Chondrocyte (in vitro differentiated cells): ENCODE results near the gene JAG1. TPM values are rescaled to one million over a fixed set of nuclear protein-coding genes. Genes with fewer than 3 reads are reported as not detected.

Experiments used
- DNase-seq: peaks from one replicate; pipeline ENCODE4 v3.0.0; 2021; ENCODE audit warnings: mixed read lengths, low spot score
- H3K27ac Mint-ChIP-seq: one replicate; pipeline ENCODE4 v1.8.0; 2021; ENCODE audit warnings: mild to moderate bottlenecking, moderate library complexity, mixed read lengths; ENCODE audit not compliant: unreplicated experiment
- H3K27me3 Mint-ChIP-seq: 2 replicates; pipeline ENCODE4 v1.8.0; 2021; ENCODE audit warnings: low read depth, mixed read lengths
- H3K36me3 Mint-ChIP-seq: 2 replicates; pipeline ENCODE4 v1.8.0; 2021; ENCODE audit warnings: low read depth, mixed read lengths
- H3K4me1 Mint-ChIP-seq: 2 replicates; pipeline ENCODE4 v1.8.0; 2021; ENCODE audit warnings: low read depth, mild to moderate bottlenecking, mixed read lengths
- H3K4me3 Mint-ChIP-seq: one replicate; pipeline ENCODE4 v1.8.0; 2021; ENCODE audit warnings: mild to moderate bottlenecking, moderate library complexity, mixed read lengths; ENCODE audit not compliant: unreplicated experiment
- H3K9me3 Mint-ChIP-seq: 2 replicates; pipeline ENCODE4 v1.8.0; 2021; ENCODE audit warnings: low read depth, mixed read lengths
- CTCF ChIP-seq: fragments of 200-600 bp; sonication (generic); IDR thresholded peaks from 2 replicates; pipeline ENCODE4 v1.5.0; 2021; ENCODE audit warnings: antibody characterized with exemption, mild to moderate bottlenecking, moderate library complexity
- total RNA-seq: library from RNA; stranded (reverse); gene quantifications from 3 replicates; pipeline ENCODE4 v1.2.1, GENCODE V29; 2021

The JAG1 gene
- total RNA-seq, 1 donor from 2014 or later: 510 TPM

- DNase-seq: no peak
- H3K36me3 Mint-ChIP-seq: peaks cover 69% of the 10 kb centered on the region
- H3K4me1 Mint-ChIP-seq: peaks cover 98% of the 10 kb centered on the region
- H3K4me3 Mint-ChIP-seq: no peak overlapping the region
- no peaks in the 10 kb centered on the region for H3K27me3 Mint-ChIP-seq
- H3K9me3 Mint-ChIP-seq: no peaks in the 10 kb centered on the region
- no peak for TF ChIP-seq CTCF
- peak overlapping the region; percentile 90 for H3K27ac Mint-ChIP-seq
These were observed 24.6 kb downstream of the JAG1 start for GRCh38 chr20:10649080-10649796.

- H3K36me3 Mint-ChIP-seq: peaks cover 69% of the 10 kb centered on the region
- H3K9me3 Mint-ChIP-seq: no peaks in the 10 kb centered on the region
- H3K27me3 Mint-ChIP-seq: no peaks in the 10 kb centered on the region
- no peak for DNase-seq
- H3K4me3 Mint-ChIP-seq: peak overlapping the region; percentile 3
- peaks cover 98% of the 10 kb centered on the region for H3K4me1 Mint-ChIP-seq
- peak; percentile 6 for TF ChIP-seq CTCF
- H3K27ac Mint-ChIP-seq: peak overlapping the region; percentile 90
These were observed 25.1 kb downstream of the JAG1 start for GRCh38 chr20:10648651-10649050.

GRCh38 chr20:10647909-10648308 lies 25.9 kb downstream of the JAG1 start:
- TF ChIP-seq CTCF: no peak
- H3K27ac Mint-ChIP-seq: peak overlapping the region; percentile 90
- no peaks in the 10 kb centered on the region for H3K9me3 Mint-ChIP-seq
- H3K4me1 Mint-ChIP-seq: peaks cover 99% of the 10 kb centered on the region
- no peak for DNase-seq
- H3K27me3 Mint-ChIP-seq: no peaks in the 10 kb centered on the region
- H3K36me3 Mint-ChIP-seq: peaks cover 72% of the 10 kb centered on the region
- H3K4me3 Mint-ChIP-seq: no peak overlapping the region

- Mint-ChIP-seq H3K4me1 (peaks cover 99% of the 10 kb centered on the region), H3K27me3 (no peaks in the 10 kb centered on the region), H3K36me3 (peaks cover 73% of the 10 kb centered on the region), H3K4me3 (no peak overlapping the region), H3K9me3 (no peaks in the 10 kb centered on the region), H3K27ac (peak overlapping the region; percentile 90)
- TF ChIP-seq CTCF: peak; percentile 78
- no peak for DNase-seq
These were observed 26.3 kb downstream of the JAG1 start for GRCh38 chr20:10647471-10647870.

GRCh38 chr20:10646886-10647420 lies 26.8 kb downstream of the JAG1 start:
- H3K27me3 Mint-ChIP-seq: no peaks in the 10 kb centered on the region
- H3K27ac Mint-ChIP-seq: peak overlapping the region; percentile 90
- no peaks in the 10 kb centered on the region for H3K9me3 Mint-ChIP-seq
- no peak overlapping the region for H3K4me3 Mint-ChIP-seq
- DNase-seq: no peak
- H3K36me3 Mint-ChIP-seq: peaks cover 74% of the 10 kb centered on the region
- H3K4me1 Mint-ChIP-seq: peaks cover 97% of the 10 kb centered on the region
- no peak for TF ChIP-seq CTCF
